GM21360 (cell line): ENCODE measurements around the gene COL28A1.
A peak's percentile ranks its signal among the peaks of the same experiment; 100 is the strongest.
"Not testable (repeated sequence)": the region's sequence is repeated elsewhere in the genome, so short reads cannot be mapped to it uniquely, and the experiment has no call there.

Source experiments
- ATAC-seq: cut with Tn5 transposase; IDR thresholded peaks from one replicate; pipeline ENCODE4 v1.9.1; 2021; ENCODE audit warnings: mild to moderate bottlenecking, moderate library complexity; ENCODE audit not compliant: unreplicated experiment

The COL28A1 gene

GRCh38 chr7:7477641-7478040 lies 58.0 kb downstream of the COL28A1 start:
- not testable (repeated sequence) for ATAC-seq

- no peak for ATAC-seq
Observed at GRCh38 chr7:7476381-7476780, 59.3 kb downstream of the COL28A1 start.

- ATAC-seq, result no peak
Observed at GRCh38 chr7:7475601-7476000, 60.1 kb downstream of the COL28A1 start.

DNA sequence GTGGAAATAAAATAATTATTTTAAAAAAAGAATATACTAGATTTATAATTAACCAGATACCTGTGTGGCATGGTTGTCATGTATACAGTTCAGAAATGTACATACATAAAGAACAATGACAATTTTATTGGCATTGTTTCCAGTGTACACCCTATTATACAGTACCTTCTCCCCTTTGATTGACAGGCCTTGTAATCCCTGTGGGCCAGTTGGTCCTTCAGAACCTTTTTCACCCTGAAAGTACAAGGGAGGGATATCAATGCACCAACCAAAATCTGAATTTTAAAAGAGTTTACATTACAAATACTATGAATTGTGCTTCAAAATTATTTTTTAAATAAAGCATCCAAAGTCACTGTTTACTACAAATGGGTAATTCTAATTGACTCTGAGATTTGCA lies 61.2 kb downstream of the COL28A1 start:
- ATAC-seq, result no peak

GRCh38 chr7:7464991-7465765 lies 70.5 kb downstream of the COL28A1 start:
- not testable (repeated sequence) for ATAC-seq

- no peak for ATAC-seq
Observed at GRCh38 chr7:7454000-7454399, 81.7 kb downstream of the COL28A1 start.

DNA sequence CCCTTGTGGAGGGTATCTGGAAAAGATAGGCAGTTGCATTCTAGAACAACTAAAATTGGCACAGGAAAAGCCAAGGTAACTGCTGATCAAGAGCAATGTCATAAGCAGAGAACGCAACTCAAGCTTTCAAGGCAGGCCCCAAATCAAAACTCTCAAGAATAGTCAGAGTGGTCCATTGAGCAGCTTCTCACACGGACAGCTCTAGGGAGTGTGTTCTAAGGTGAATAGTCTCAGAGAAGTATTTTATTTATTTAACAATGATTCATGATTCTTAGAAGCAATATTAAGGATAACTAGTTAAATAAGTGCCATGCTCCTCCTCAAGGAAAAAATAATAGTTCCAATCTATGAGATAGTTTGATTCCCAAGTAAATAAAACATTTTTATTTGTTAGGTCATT lies 83.0 kb downstream of the COL28A1 start:
- no peak for ATAC-seq

DNA sequence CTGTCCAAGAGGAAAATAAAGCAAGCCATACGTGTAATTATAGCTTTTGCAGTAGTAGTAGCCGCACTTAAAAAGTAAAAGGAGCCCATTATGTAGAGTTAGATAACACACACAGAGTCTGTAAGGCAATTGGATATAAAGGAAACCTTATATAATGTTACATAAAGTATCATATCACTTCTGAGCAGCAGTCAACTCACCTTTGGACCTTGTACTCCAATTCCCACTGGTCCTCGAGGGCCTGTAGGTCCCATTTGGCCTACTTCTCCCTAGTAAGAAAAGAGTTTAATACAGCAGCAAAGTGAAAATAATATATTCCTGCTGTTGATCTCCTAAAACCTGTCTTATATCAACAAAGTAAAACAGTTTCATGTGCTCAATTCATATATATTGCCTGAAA lies 83.6 kb downstream of the COL28A1 start:
- no peak for ATAC-seq

- ATAC-seq, result no peak
Observed at GRCh38 chr7:7449055-7449454, 86.6 kb downstream of the COL28A1 start.

GRCh38 chr7:7446616-7447015 lies 89.1 kb downstream of the COL28A1 start:
- no peak for ATAC-seq

DNA sequence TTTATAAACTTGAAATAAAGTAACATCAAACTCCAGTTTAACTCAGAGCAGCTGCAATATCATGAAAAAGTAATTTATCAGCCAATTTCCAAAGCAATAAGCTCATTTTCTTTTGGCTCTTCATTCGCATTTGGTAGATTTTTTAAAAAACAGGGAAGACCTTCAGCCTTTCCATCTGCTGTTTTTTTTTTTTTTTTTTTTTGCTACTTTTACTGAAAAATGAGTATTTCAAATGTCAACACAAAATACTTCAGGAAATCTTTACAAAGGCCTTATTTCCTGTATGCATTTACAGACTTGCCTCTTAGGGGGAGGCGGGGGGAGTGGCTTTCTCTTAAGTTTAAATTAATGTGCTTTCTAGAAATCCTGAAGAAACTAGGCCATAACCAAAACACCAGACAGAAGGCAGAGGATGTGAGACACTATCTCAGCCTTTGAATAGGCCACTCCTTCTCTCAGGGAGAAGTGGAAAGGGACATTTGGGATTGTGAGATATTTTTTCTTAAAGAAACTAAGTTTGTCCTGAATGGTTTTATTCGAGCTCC lies 91.8 kb downstream of the COL28A1 start:
- ATAC-seq, result no peak

DNA sequence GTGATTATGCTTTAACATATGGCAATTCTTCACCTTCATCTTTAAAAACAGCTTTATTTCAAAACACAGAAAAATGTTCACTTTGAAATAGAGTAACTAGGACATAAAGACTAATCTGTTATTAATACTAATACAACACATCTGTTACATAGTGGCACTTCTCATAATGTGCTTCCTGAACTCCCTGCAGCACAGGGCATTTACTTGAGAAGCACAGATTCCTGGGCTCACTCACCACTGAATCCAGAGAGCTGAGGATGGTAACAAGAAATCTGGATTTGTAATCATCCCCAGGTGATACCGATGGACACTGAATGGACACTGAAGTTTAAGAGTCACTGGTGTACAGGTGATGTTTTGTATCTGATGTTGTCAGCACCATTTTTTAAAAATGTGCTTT lies 96.1 kb downstream of the COL28A1 start:
- ATAC-seq, result no peak

- no peak for ATAC-seq
Observed at GRCh38 chr7:7438851-7439250, 96.8 kb downstream of the COL28A1 start.

- no peak for ATAC-seq
Observed at GRCh38 chr7:7435978-7436377, 99.7 kb downstream of the COL28A1 start.

- no peak for ATAC-seq
Observed at GRCh38 chr7:7434329-7434728, 101.3 kb downstream of the COL28A1 start.

- no peak for ATAC-seq
Observed at GRCh38 chr7:7433811-7434210, 101.9 kb downstream of the COL28A1 start.

DNA sequence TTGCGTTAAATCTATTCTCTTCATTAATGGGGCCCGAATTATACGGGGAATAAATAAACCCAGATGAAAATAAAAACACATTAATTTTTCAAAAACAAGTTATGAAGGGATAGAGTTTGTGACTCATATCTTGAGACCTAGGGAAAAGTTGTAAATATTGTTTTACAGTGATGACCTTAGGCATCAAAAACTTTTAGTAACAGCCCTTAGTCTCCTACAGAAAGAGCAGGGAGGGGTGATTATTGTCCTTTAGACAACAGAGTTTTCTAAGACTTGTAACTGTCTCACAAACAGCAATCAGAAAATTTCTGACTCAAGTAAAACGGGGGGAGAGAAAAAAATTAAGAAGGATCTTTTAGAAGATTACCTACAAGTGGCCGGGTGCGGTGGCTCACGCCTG lies 102.7 kb downstream of the COL28A1 start:
- ATAC-seq, result no peak

- ATAC-seq, result no peak
Observed at GRCh38 chr7:7428806-7429205, 106.9 kb downstream of the COL28A1 start.

DNA sequence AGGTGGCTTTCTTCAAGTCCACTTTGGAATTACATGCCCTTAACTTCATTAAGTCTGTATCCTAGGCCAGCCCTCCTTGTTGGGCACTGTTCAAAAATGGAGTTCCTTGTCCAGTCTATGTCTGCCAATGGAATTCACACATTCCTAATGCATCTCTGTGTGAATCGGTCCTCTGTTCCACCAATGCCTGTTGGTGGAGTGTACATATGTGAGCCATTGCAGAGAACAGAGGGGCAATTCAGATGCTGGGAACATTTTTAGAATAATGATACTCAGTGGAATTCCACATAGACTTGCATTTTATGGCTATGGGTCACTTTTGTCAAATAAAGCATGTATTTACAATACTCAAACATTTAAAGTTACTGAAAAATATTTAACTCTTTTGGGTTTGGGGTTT lies 108.3 kb downstream of the COL28A1 start:
- no peak for ATAC-seq

- no peak for ATAC-seq
Observed at GRCh38 chr7:7426676-7427075, 109.0 kb downstream of the COL28A1 start.

- ATAC-seq, result no peak
Observed at GRCh38 chr7:7425321-7425720, 110.4 kb downstream of the COL28A1 start.

DNA sequence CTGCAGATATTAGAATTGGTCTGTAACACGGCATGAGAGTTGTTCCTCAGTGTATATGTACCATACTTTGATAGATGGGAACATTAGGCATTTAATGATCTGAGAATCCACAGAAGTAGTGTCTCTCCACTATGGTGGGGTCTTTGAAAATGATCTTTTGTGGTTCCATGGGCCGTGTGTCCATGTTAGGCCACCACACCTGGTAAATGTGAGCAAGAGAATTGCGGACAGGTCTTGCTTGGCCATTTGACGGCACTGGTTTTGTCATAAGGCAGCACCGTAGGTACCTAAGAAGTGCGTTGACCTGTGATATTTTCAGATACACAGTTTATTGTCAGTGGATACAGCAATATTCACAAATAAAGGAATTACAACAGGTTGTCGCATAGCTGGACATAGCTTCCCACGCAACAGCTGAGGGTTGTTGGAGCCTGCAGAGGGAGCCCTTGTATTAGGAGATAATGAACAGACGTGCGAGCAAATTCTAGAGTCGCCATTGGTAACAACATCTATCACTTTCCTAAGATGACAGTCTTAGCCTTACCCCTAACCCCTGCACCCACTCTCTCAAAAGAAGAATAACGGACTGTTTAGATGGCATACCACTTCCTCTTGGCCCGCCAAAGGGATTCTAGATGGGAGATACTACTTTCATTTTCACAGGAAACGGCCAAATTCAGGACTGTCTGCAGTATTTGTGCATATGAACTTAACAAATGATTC lies 111.4 kb downstream of the COL28A1 start:
- peak; percentile 91 for ATAC-seq
